Astrocyte of the cerebellum (primary cell): ENCODE measurements around the gene ANKS6.

Source experiments
- DNase-seq: peaks from one replicate; pipeline ENCODE4 v3.0.0-alpha.2; 2011; ENCODE audit warnings: low read depth
- H3K4me3 ChIP-seq: 2 replicates; pipeline ENCODE4 v1.5.1; 2011; ENCODE audit warnings: mild to moderate bottlenecking, low read depth, low read length, moderate library complexity
- CTCF ChIP-seq: IDR thresholded peaks from 2 replicates; pipeline ENCODE4 v1.5.1; 2012; ENCODE audit warnings: low read length, low read depth, moderate library complexity, mild to moderate bottlenecking; ENCODE audit errors: missing control alignments
- in situ Hi-C: cut with HindIII; loops from 2 replicates; pipeline ENCODE4 v1.10.0; 2017; ENCODE audit warnings: low sequenced_read_pairs

ANKS6 gene

GRCh38 chr9:98804083-98804482, 7.7 kb upstream of the ANKS6 start:
- in situ Hi-C loops, result no loop called here
- DNase-seq, result no peak
- TF ChIP-seq CTCF, result no peak
- no peak overlapping the region for H3K4me3 ChIP-seq

- in situ Hi-C loops, result no loop called here
- TF ChIP-seq CTCF, result no peak
- H3K4me3 ChIP-seq, result no peak overlapping the region
- no peak for DNase-seq
These were observed 5.6 kb upstream of the ANKS6 start for GRCh38 chr9:98801969-98802371.

GRCh38 chr9:98801561-98801960, 5.2 kb upstream of the ANKS6 start:
- DNase-seq, result no peak
- in situ Hi-C loops, result no loop called here
- no peak for TF ChIP-seq CTCF
- H3K4me3 ChIP-seq, result no peak overlapping the region

GRCh38 chr9:98798254-98798653, 1.9 kb upstream of the ANKS6 start:
- in situ Hi-C loops, result no loop called here
- H3K4me3 ChIP-seq, result no peak overlapping the region
- TF ChIP-seq CTCF, result no peak
- DNase-seq, result no peak

GRCh38 chr9:98797491-98797890, 1.1 kb upstream of the ANKS6 start:
- in situ Hi-C loops, result no loop called here
- DNase-seq, result no peak
- no peak overlapping the region for H3K4me3 ChIP-seq
- no peak for TF ChIP-seq CTCF

- TF ChIP-seq CTCF, result no peak
- in situ Hi-C loops, result no loop called here
These were observed 388 bp downstream of the ANKS6 start for GRCh38 chr9:98795970-98796363.

More at GRCh38 chr9:98795970-98796363, 388 bp downstream of the ANKS6 start:
- peak overlapping the region; percentile 54 for H3K4me3 ChIP-seq
- DNase-seq, result no peak
